SK-N-SH (cell line): ENCODE results near the gene ZSWIM7.

Source experiments
- CTCF ChIP-seq: fragments of 200-600 bp; sonication (generic); IDR thresholded peaks from 2 replicates; pipeline ENCODE4 v1.6.1; 2017; ENCODE audit warnings: antibody characterized with exemption, mild to moderate bottlenecking, moderate library complexity
- FOXM1 ChIP-seq: IDR thresholded peaks from 2 replicates; pipeline ENCODE4 v1.4.0; 2012; ENCODE audit warnings: low read depth, mild to moderate bottlenecking
- JUND ChIP-seq: IDR thresholded peaks from 2 replicates; pipeline ENCODE4 v1.4.0; 2012
- POLR2AphosphoS5 ChIP-seq: IDR thresholded peaks from 2 replicates; pipeline ENCODE4 v1.6.1; 2012; ENCODE audit warnings: low read depth, low read length
- RCOR1 ChIP-seq: fragments of 150-350 bp; IDR thresholded peaks from 2 replicates; pipeline ENCODE4 v1.6.1; 2017; ENCODE audit warnings: antibody characterized with exemption, low read length
- USF2 ChIP-seq: fragments of 150-350 bp; IDR thresholded peaks from 2 replicates; pipeline ENCODE4 v1.6.1; 2017; ENCODE audit warnings: antibody characterized with exemption, low read length, low read depth, borderline replicate concordance

GRCh38 chr17:15981646-15982580 lies 17.6 kb downstream of the ZSWIM7 start:
- TF ChIP-seq CTCF (no peak), RCOR1 (no peak), JUND (no peak), USF2 (no peak), FOXM1 (no peak), POLR2AphosphoS5 (no peak)
